GM19099 (cell line): ENCODE measurements around the gene NUP210.
A peak's percentile ranks its signal among the peaks of the same experiment; 100 is the strongest.

ENCODE experiments used
- POLR2A ChIP-seq: IDR thresholded peaks from 3 replicates; pipeline ENCODE4 v1.6.1; 2011; ENCODE audit warnings: low read depth; ENCODE audit not compliant: insufficient read length; ENCODE audit errors: extremely low read depth

NUP210 gene

GRCh38 chr3:13420045-13420830 is at the start of gene NUP210:
TSS of gene NUP210 (minus strand) at chr3:13420322. CDS start at chr3:13420226, 96 bp downstream.
- TF ChIP-seq POLR2A: peak; percentile 73

- TF ChIP-seq POLR2A: no peak
These were observed 46.7 kb upstream of the NUP210 start for GRCh38 chr3:13466781-13467180.

GRCh38 chr3:13465236-13465873 is 45.2 kb upstream of the NUP210 start:
- TF ChIP-seq POLR2A: no peak

GRCh38 chr3:13463618-13464400 is 43.7 kb upstream of the NUP210 start:
- no peak for TF ChIP-seq POLR2A

- no peak for TF ChIP-seq POLR2A
These were observed 42.7 kb upstream of the NUP210 start for GRCh38 chr3:13462822-13463221.

- TF ChIP-seq POLR2A: no peak
These were observed 42.1 kb upstream of the NUP210 start for GRCh38 chr3:13462125-13462629.

- no peak for TF ChIP-seq POLR2A
These were observed 41.3 kb upstream of the NUP210 start for GRCh38 chr3:13461169-13462124.

- TF ChIP-seq POLR2A: no peak
These were observed 40.2 kb upstream of the NUP210 start for GRCh38 chr3:13460341-13460736.

- no peak for TF ChIP-seq POLR2A
These were observed 39.7 kb upstream of the NUP210 start for GRCh38 chr3:13459605-13460340.

GRCh38 chr3:13457593-13457992 is 37.5 kb upstream of the NUP210 start:
- no peak for TF ChIP-seq POLR2A

GRCh38 chr3:13455644-13456043 is 35.5 kb upstream of the NUP210 start:
- no peak for TF ChIP-seq POLR2A

- TF ChIP-seq POLR2A: no peak
These were observed 32.6 kb upstream of the NUP210 start for GRCh38 chr3:13452490-13453335.

GRCh38 chr3:13451301-13451673 is 31.2 kb upstream of the NUP210 start:
- no peak for TF ChIP-seq POLR2A
